GM21360 (cell line): ENCODE results near the gene ITPR1.

Experiments
- ATAC-seq: cut with Tn5 transposase; IDR thresholded peaks from one replicate; pipeline ENCODE4 v1.9.1; 2021; ENCODE audit warnings: mild to moderate bottlenecking, moderate library complexity; ENCODE audit not compliant: unreplicated experiment

Gene ITPR1

DNA sequence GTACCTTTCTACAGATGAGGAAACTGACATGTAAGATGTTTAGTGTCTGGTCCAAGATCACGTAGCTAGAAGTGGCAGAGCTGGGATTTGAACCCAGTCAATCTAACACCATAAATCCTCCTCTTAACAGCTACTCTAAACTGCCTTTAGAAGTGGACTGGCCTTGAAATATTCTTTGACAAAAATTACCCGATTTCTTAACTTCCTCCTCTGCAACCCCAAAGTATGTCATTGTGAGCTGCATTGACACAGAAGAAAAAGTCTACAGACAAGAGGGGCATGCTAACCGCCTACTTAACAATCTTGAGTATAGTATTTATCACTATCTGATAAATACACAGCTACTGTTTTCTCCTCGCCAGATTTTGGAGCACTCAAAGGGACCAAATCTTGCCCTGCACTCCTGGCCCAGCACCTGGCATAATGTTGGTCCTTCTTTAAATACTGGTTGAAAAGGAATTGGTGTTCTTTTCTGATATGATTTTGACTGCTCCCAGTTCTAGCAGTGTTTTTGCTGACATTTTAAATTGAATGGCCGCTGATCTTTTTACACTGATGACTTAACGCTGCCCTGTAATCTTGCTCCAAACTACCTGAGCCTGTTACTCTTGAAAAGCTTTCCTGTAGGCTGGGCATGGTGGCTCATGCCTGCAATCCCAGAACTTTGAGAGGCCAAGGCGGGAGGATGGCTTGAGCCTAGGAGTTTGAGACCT is 36.9 kb downstream of the ITPR1 start:
- no peak for ATAC-seq

DNA sequence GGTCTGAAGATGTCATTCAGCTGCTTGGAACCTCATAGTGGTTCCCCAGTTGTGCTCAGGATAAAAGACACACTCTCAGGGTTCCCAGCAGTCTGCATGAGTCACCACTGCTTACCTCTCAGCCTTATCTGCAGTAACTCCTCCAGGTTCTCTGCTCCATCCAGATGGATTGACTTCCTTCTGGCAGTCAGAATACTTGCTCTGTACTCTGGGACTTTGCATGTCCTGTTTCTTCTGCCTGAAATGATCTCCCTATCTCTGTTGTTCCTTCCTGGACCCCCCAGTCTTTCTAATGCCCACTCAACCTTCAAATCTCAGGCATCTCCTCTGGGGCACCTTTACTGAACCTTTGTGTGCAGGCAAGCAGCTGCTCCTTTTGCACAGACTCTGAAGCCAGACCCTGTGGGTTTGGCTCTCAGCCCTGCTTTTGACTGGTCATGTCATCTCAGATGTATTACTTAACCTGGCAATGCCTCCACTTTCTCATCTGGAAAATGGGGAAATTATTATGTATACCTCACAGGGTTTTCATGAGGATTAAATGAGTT is 38.4 kb downstream of the ITPR1 start:
- ATAC-seq = no peak

DNA sequence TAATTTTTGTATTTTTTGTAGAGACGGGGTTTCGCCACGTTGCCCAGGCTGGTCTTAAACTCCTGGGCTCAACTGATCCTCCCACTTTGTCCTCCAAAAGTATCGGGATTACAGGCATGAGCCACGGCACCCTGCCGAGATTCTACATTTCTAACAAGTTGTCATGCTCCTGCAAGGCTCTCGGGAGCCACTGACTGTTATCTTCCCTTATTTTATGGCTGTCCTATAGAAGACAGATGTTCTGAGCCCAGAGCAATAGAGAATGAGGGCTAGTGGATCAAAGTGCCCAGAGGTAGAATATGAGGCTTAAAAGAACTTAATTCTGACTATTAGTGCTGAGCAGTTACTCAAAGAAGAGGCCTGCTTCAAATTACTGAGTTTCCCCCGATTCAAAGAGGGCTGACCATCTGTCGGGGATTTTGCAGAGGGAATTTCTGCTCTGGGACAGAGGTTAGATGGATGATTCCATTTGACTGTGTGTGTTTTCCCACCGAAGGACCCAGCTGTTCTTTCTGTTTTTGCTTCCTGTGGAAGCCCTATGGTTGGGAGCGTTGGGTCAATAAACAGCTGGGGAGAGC is 39.5 kb downstream of the ITPR1 start:
- ATAC-seq = no peak

DNA sequence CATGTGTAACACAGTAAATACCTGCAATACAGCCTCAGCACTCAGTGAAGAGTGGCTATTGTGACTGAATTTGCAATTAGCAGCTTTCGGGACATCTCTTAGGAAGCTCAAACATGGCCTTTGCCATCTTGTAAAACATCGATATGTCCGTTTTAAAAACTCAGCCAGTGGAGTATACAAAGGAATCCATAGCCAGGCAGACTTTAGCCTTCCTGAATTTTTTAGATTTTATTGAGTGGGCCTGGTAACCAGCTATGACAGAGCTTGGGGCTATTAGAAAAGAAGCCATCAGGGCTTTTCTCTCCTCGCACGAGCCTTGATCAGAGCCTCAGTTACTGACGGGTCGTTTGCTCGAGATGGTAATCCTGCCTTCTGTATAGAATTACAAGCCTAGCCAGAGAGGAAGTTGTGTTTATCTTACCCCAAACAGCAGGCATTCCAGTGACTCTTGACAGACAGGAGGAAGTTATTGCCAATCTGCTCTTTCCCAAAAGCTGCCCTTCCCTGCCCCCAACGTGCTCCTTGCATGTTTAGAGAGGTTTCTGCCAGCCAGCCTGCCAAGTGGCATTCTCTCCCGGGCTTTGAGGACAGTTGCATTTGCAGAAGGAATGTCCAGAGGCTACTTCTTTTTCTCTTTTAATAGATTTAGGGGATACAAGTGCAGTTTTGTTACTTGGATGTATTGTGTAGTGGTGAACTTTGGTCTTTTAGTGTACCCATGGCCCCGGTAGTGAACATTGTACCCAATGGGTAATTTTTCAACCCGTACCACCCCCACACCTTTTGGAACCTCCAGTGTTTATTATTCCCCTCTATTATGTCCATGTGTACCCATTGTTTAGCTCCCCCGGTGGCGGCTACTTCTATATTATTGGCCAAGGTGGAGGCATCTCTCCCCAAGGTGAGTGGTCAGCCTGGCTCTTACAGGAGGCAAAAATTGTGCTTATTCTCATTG is 40.6 kb downstream of the ITPR1 start:
- no peak for ATAC-seq

DNA sequence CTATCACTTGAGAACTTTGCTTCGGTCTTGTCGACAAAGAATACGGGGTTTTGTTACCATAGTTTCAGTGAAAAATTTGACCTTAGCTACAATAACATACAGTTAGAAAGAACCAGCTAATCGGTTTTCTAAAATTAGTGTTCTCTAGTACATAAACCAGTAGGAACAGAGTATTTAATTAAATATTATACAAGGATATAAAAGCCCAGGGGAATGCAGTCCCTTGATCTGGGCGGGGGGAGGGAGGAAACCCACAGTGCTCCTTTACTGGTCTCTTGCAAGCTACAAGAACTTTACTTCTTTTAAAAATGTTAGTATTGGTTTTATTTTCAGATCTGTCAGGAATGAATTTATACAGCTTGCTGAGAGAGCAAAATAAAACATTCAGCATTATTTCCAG is 41.8 kb downstream of the ITPR1 start:
- no peak for ATAC-seq

DNA sequence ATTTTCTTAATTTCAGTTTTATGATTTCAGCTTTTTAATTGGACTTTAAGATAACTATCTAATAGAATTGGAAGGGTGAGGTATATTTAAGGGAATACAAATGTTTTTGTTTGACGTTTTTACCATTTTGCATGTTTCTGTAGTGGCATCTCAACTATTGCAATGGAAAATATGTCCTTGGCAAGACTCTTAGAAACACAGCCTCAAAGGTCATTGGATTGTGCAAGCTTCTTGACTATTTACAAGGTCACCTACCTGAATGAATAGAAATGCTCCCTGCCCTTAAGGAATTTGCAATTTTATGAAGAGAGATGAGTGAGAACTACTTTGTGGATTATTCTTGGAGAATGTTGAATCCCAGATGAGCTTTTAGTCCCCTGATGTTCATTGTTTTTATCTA is 43.1 kb downstream of the ITPR1 start:
- ATAC-seq = no peak

DNA sequence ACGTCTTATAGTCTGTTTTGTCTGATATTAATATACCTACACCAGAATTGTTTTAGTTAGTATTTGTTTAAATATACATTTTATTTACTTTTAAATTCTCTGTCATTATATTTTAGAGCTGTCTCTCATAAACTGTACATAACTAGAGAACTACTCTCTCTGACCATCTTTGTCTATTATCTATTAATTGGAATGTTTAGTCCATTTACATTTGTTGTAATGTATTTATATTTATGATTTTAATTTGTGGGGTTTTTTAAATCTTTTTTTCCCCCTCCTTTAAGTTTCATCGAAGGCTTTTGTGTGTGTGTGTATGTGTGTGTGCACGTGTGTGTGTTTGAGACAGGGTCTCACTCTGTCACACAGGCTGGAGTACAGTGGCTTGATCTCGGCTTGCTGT is 47.1 kb downstream of the ITPR1 start:
- no peak for ATAC-seq

DNA sequence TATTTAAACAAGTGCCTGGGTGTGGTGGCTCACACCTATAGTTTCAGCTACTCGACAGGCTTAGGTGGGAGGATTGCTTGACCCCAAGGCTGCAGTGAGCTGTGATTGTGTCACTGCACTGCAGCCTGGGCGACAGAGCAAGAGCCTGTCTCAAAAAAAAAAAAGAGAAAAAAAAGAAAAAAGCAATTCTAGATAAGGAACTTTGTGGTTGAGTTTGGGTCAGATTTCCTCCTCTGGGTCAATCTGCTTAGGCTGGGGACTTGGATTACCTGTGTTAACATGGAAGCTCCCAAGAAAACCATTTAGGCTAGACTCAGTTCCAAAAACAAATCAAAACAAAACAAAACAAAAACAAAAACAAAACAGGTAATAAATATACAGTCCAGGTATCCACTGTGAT is 50.0 kb downstream of the ITPR1 start:
- no peak for ATAC-seq

DNA sequence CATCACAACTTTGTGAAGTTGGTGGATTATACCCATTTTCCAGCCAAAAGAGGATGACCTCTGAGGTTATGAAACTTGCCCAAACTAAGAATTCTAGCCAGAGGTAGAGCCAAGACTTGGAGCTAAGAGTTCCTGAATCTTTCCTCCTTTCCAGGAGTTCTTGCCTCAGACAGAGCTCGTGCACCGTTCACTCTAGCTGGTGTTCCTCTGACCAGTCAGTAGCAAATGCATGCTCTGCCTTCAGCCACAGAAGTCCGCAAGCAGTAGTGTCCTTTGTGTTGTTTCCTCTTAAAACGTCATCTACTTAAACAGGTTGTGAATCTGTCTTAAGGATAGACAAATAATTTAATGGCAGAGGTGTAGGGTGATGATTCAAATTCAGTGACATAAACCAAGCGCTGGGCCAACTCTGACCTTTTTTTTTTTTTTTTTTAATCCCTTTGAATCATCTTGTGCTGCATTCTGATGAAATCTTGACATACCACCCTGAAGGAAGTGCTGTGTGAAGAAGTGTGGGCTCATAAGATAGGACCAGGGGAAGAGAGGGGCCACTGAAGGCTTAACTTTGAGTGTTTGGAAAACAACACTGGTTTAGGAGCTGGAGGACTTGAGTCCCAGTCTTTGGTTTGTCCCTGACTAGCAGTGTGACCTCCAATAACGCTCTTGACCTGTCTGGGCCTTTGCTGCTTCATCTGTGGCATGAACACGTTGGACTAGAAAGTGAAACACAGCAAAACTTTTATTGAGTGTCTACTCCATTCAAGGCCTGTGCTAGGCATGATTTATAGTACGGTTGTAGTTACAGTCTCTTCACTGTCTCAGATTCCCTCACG is 53.4 kb downstream of the ITPR1 start:
- no peak for ATAC-seq

DNA sequence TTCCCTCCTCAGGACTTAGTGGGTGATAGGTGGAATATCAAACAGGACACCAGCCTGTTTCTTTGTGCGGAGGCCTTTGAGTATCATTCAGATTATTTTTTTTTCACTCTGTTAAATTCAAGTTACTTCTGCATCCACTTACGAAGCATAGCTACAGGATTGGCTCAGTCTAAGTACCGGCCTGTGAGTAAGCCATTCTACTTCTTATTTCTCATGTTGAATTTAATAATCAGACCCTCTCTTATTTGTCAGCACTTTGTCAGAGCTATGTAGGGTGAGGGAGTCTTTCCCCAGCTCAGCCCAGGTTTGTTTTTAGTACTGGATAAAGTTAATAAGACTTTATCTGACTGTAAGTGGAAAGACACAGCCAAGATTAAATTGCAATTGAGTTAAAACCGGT is 54.7 kb downstream of the ITPR1 start:
- no peak for ATAC-seq

DNA sequence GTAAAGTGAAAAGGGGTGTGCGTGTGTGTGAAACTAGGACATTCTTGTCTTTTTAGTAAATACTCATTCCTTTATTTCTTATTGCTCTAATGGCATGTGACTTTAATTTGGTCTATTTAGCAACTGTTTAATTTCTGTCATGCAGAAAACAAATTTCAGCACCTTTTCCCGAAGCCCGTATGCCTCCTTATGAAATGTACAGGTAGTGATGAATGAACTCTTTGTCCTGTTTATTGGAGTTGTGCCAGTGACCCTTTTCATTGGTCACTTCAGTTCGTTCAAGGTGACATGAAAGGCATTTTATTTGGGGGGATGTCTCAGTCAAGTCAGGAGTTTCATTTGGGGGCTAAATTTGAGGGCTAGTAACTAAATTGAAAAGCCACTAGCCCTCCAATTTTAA is 55.2 kb downstream of the ITPR1 start:
- ATAC-seq = no peak

DNA sequence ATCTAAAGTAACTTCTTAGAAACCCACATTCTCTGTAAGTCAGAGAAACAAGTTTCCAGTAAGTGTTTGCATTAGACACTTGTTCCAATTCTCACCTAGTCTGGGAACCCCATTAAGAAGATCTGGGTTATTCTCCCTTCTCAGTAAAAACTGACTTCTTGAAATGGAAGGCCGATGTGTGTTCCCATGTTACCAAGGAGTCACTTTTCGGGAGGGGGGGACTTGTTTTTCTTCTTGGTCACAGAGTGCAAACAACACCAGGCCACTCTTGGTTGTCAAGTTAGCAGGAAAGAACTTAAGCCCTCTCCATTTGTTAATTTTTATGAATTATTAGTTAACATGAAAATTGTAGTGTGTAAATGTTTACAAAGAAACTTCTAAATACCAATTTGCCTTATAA is 55.6 kb downstream of the ITPR1 start:
- no peak for ATAC-seq

DNA sequence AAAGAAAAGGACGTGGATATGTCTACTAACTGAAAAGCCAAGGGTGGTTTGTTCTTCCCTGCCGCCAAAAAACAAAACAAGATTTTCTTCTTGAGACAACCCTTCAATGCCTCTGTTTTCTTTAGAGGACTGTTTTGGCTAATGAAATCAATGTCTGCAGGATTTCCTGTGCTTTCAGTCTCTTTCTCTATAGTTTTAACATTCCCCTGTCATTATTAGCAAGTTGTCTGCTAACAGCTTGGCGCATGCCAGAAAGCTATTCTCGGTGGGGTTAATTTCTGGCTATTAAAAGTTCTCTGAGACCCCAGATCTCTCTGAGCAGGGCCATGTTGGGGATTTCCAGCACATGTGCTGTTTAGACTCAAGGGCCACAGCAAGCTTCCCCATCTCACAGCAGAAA is 56.7 kb downstream of the ITPR1 start:
- no peak for ATAC-seq

DNA sequence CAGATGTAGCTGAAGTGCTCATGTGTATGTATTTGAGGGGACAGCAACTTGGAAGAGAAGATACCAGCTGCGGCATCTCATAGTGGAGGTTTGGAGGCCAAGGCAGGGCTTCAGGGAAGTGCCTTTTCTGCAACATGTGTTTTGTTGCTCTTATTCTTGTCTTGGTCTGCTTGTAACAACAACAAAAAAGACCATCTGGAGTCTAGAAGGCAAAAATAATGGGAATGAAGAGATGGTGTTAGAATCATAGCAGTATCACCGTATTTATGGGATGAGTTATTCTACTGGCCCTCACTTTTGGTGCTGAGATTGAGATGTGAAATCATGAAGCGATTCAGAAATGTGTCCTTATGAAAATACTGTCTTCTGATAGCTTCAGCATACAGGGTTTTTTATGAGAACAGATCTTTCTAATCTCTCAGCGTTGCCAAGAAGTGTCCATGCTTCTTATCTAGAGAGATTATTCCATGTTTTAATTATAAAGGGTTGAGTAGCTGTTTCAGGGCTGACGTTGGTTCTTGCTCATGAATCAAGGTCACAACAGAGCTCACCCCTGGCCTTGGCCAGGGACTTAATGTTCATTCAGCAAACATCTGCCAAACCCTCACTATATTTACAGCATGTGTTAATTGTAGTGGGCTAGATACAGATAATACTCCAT is 58.0 kb downstream of the ITPR1 start:
- ATAC-seq = no peak

DNA sequence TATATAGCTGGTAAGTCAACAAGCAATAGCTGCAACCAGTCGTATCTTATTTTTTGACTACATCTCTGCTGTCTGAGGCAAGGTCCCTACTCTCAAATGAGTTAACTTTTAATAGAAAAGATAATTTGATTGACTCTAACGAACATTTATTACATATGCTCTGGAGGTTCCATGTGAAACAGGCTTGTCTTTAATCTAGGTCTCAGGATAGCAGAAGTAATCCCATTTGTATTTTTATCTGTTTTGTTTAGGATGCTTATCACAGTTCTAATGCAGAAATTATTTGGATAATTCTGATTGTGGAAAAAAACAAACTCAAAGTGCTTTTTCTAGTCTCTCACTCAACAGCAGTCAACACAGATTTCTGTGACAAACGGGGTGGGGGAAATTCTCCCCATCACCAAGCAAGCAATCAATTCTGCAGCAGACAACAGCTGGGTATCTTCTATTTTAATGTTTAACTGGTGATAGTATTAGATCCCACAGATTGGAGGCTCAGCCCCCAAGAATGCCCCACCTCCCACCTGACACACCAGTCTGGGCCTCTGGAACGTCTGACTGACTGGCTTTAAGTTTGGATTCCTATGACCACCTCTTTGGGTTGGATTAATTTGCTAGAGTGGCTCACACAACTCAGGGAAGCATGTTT is 58.8 kb downstream of the ITPR1 start:
- no peak for ATAC-seq

DNA sequence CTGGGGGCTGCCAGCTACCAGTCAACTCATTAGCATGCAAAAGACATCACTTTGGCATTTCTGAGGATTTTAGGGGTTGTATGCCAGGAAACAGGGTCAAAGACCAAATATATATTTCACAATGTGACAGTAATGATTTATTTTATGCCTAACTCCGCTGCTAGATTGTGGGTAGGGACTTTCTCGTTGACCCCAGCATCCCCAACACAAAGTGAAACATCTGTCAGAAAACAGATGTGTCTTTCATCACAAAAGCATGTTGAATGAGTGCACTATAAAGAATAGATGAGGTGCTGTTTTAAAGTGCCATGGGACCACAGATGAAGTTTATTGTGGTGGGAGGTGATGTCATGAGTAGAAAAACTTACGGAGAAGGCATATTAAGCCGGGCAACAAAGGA is 59.7 kb downstream of the ITPR1 start:
- ATAC-seq = no peak

DNA sequence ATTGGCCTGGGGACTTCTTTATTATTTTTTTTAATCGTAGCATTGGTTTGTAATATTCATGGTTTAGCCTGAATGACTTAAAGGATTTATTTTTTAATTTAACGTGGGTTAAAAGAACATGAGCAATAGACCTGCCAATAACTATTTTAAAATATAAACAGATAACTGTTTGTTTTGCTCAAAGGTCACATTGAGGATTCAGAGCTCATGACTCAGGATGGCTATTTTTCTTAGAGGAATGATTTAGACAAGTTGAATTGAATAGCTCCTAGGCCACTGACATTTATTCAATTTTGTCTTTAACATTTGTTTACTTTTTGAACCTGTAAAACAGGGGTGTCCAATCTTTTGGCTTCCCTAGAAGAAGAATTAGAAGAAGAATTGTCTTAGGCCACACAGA is 68.5 kb downstream of the ITPR1 start:
- no peak for ATAC-seq

DNA sequence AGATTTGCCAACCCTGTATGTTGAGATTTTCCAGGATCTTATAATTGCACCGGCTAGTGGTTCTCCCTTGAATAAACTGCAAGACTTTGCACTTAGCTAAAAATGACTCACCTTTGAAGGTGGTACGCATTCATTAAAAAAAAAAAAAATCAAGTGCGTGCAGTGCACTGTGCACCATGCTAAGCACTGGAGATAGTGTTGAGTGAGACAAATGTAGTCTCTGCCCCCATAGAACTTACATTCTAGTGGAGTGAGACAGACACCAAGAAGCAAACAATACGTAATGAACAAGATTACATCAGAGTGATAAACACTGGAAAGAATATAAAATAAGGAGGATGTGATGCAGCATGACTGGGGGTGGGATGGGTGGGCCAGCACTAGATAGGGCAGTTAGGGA is 69.4 kb downstream of the ITPR1 start:
- ATAC-seq = no peak

DNA sequence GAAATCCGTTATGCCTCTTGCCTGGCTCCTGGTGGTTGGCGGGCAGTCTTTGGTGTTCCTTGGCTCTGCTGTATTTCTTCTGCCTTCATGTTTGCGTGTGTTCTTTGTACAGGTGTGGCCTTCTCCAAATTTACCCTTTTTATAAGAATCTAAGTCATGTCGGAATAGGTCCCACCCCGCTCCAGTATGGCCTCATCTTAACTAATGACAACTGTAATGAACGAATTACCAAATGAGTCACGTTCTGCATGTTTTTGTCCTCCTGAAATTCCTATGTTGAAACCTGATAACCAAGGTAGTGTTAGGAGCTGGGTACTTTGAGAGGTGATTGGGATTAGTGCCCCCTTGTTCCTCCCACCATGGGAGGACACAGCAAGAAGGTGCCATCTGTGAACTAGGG is 71.1 kb downstream of the ITPR1 start:
- no peak for ATAC-seq
